ENCODE data around the gene ZMIZ1.

ZMIZ1 gene

GRCh38 chr10:79349072-79349491, 280.3 kb downstream of the ZMIZ1 start:
- no peak for DNase-seq

- DNase-seq = no peak
These were observed 281.1 kb downstream of the ZMIZ1 start for GRCh38 chr10:79349766-79350406.

GRCh38 chr10:79350407-79351154, 281.8 kb downstream of the ZMIZ1 start:
- DNase-seq = no peak

- DNase-seq = no peak
These were observed 282.6 kb downstream of the ZMIZ1 start for GRCh38 chr10:79351332-79351731.

- DNase-seq = no peak
These were observed 283.5 kb downstream of the ZMIZ1 start for GRCh38 chr10:79352035-79352877.

GRCh38 chr10:79353000-79353406, 284.2 kb downstream of the ZMIZ1 start:
- DNase-seq = peak in 1 of 2 donors; percentile 50

- DNase-seq = no peak
These were observed 285.0 kb downstream of the ZMIZ1 start for GRCh38 chr10:79353726-79354125.

GRCh38 chr10:79354141-79354540, 285.4 kb downstream of the ZMIZ1 start:
- DNase-seq = no peak

- DNase-seq = no peak
These were observed 285.8 kb downstream of the ZMIZ1 start for GRCh38 chr10:79354615-79355014.

GRCh38 chr10:79355420-79356017, 286.8 kb downstream of the ZMIZ1 start:
- no peak for DNase-seq

- peak in 1 of 2 donors; percentile 38 for DNase-seq
These were observed 287.3 kb downstream of the ZMIZ1 start for GRCh38 chr10:79356104-79356503.

- DNase-seq = no peak
These were observed 288.4 kb downstream of the ZMIZ1 start for GRCh38 chr10:79357180-79357579.

- no peak for DNase-seq
These were observed 290.0 kb downstream of the ZMIZ1 start for GRCh38 chr10:79358811-79359210.

GRCh38 chr10:79359816-79360498, 291.2 kb downstream of the ZMIZ1 start:
- DNase-seq = peak in 1 of 2 donors; percentile 7

- no peak for DNase-seq
These were observed 292.0 kb downstream of the ZMIZ1 start for GRCh38 chr10:79360499-79361342.

GRCh38 chr10:79361726-79362397, 293.1 kb downstream of the ZMIZ1 start:
- peak; percentile 10 to 31 for DNase-seq
